ENCODE results near the gene DCST2.

Gene DCST2

DNA sequence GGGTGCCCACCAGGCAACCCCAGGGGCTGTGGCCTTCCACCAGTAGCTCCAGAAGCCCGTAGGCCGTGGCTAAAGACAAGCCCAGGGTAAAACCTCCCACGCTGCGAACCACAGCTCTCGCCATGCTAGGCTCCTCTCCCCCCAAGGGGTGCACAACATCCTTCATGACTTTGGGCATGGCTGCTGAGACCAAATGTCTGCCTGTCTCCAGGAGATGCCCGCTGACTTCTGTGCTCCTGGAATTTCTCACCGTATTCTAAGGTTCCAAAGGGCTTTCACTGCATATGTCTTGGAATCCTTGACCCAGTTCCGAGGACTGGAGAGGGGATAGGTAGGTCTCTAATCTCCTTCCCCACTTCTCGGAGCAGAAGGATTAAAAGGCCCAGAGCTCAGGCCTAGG, at the start of gene DCST2, which contains the start of gene DCST1:
Gene DCST2 (minus strand): TSS at position 258 of the 400 bp plus-strand sequence. CDS start 80 bp downstream, at position 178.
Gene DCST1 (plus strand): TSS at position 301 of the 400 bp plus-strand sequence. CDS start 213 bp downstream, outside the sequence.
- DNase-seq, result no peak

DNA sequence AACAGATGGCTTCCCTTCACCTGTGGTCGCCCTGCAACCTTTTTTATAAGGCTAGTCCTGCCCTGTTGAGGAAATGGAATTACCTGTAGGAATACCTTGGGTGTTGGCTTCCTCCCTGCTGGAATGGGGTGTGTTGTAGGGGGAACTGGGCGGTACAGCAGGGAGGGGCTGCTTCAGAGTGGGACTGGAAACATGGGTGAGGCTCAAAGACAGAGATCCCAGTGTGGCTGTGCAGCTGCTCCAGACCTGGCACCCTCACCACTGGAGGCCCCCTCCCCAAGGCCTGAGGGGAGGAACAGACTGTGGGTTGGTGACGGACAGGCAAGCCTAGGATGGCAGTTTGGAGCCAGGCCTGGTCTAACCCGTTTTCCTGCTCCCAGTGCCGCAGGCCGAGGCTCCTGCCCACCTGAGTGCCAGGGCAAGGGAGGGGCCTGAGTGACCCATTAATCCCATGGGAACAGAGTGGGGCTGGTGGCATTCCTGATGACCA, 49.5 kb upstream of the DCST2 start:
- DNase-seq, result no peak

- DNase-seq, result no peak
Observed at GRCh38 chr1:155082301-155083051, 48.9 kb upstream of the DCST2 start.

DNA sequence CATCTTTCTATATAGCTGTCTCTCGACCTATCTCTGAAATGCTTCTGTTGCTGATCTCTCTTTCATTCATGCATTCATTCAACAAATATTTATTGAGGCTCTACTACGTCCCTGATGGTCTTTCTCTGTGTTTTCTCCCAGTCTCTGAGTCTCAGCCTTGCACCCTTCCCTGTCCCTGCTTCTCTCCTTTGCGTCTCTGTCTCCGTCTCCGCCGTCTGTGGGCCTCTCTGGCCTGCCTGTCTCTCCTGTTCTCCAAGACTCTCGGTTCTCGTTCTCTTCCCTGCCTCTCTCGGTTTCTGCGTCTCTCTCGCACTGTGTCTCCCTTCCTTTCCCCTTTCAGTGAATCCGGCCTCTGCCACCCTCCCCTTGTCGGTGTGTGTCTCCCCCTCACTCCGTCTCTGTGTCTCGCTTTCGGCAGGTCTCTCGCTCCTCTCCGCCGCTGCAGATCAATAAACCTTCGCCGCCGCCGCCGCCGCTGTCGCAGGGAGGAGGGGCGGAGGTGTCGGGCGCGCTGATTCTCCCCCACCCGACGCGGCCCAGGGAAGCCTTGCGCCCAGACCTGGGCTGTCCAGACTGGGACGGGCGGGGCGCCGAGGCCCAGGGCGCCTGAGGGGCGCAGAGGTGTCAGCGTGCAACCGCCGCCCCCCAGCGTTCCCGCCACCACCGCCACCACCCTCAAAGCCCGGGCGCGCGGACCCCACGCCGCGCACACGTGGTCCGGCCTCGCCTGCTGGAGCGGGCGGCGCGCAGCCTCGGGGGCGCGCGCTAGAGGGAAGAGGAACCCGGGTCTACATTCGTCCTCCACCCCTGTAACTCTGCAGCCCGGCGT, 48.1 kb upstream of the DCST2 start:
- DNase-seq, result no peak

DNA sequence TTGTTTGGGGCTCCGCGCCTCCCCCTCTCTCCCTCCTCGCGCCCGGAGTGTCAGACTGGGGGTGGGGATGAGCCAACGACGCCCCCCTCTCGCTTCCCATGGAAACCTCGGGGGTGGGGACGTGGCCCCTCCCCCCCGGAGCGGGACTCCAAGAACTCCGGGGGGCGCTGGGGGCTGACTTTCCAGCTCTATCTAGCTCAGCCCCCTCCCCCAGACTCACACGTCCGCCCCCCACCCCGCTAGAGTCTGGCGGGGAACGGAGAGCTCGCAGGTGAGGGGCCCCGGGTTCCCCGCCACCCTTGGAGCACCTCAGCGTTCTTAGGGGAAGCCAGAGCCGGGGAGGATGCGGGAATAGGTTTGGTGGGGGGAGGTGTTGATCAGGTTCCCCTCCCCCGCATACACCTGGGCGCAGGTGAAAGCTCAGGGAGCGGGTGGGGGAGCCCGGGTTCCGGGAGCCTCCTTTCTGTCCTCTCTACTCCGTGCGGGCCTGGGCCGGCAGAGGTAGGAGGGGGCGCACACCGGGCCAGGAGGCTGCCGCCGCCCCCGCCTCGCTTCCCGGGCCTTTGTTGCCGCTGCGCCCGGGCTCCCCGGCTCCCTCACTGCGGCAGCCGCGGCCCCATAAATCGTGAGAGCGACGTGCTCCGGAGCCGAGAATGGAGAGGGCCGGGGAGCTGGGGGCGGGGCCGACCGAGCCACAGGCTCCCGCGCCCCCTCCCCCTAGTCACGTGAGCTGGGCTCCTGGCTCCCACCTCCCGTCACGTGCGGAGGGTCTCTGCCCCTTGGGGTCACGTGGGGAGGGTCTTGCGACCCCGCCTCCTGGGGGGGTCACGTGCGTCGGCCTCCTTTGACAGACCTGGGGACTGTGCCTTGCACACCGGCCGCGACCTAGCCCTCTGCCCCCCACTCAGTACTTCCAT, 47.0 kb upstream of the DCST2 start:
- DNase-seq, result peak; percentile 26

GRCh38 chr1:155079487-155080311, 46.1 kb upstream of the DCST2 start:
- no peak for DNase-seq

GRCh38 chr1:155079210-155079486, 45.6 kb upstream of the DCST2 start:
- DNase-seq, result no peak

DNA sequence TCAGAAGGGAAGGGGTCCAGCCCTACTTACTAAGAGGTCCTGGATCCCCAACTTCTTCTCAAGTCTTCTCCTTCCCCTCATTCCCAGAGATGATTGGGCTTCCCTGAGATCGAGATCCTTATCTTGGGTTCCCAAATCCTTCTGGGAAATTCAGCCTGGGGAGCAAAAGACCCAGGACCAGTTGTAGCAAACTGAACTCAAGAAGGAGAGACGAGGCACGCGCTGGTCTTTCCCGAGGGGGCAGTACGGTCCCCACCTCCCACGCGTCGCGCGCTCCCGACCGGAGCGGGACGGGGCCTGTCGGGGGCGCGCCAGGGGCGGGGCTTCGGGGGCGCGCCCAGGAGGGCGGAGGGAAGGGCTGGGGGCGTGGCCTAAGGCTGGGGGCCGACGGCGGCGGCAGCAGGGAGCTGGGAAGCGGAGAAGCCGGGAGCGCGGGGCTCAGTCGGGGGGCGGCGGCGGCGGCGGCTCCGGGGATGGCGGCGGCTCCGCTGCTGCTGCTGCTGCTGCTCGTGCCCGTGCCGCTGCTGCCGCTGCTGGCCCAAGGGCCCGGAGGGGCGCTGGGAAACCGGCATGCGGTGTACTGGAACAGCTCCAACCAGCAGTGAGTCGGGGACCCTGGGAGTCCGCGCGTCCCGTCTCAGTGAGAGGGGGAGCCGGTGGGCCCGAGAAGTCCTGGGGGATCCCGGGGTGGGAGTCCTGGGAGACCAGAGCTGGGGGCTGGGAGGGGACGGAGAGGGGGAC, 45.1 kb upstream of the DCST2 start, which contains the start of gene EFNA3:
Gene EFNA3 (plus strand): TSS at position 369 of the 741 bp plus-strand sequence. CDS start 105 bp downstream, at position 474.
- DNase-seq, result peak; percentile 56

DNA sequence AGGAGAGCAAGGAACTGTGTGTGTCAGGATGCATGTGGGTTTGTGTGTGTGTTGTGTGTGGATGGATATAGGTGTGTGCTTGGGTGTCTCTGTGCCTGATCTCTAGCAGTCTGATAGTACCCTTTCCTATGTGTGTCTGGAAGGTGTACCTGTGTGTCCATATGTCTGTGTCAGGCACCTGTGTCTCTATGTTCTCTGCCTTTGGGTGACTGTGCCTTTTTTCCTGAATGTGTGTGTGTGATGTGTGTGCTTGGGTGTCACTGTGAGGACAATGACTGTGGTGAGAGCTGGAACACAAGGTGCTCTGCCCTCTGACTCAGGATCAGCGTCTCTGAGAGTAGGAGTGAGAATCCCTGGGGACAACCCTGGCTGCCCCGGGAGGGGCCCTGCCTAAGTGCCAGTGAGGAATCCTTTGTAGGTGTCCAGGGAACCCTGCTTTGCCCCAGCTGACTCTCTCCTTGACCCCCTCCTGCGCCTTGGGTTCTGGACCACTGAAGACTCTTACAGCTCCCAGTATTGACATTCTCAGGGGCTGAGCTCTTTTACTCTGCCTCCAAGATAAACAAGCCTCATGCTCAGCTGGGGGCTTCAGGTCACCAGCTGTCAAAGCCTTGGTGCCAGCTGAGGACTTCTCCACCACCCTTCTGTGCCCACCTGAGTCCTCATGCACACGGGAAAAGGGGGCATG, 44.3 kb upstream of the DCST2 start:
- no peak for DNase-seq

- no peak for DNase-seq
Observed at GRCh38 chr1:155077346-155077745, 43.8 kb upstream of the DCST2 start.

GRCh38 chr1:155076371-155076770, 42.8 kb upstream of the DCST2 start:
- DNase-seq, result no peak

DNA sequence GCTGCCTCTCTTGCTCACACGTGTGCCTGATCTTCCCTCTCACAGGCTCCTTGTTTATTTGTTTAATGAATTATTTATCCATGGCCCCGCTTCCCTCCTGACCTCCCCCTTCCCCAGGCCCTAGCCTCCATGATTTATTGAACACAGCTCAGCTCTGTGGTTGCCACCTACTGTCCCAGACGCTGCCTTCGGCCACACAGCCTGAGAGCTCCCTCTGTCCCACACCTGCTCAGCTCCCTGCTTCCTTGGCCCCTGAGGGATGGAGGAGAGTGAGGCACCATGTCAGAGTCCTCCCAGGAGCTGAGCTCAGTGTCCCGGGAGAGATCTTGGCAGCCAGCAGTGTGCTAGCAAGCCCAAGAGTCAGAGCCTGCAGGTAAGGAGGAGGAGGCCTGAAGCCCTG, 42.0 kb upstream of the DCST2 start:
- no peak for DNase-seq

DNA sequence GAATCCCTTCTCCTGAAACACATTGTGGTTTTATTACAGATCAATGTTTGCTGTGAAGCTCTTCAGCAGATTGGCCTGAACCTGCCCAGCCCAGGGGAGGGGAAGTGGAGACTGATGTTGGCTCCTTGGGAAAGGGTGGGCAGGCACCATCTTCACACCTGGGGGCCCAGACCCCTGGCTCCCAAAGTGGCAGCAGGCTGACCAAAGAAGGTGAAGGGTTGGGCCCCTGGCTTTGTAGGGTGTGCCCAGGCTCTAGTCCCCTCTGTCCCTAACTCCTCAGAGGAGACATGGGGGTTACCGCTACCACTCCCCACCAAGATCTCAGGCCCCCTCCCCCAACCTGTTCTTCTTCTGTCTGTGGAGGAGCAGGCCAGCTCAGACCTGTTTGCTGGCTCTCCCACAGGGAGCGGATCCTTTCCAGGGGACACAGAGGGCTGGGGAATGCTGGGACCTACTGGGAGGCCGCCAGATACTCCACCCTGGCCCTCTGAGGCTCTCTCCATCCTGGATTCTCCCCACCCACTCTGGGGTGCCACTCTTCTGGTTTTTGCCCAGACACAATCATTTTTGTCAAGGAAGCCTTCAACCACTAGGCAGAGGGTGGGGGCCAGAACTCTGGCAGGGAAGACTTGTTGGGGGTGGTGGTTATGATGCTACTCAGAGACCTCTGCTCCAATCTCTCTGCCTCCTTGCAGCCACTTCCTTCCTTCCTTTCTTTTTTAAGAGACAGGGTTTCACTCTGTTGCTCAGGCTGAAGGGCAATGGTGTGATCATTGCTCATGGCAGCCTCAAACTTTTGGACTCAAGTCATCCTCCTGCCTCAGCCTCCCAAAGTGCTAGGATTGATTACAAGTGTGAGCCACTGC, 40.0 kb upstream of the DCST2 start:
- DNase-seq, result no peak

DNA sequence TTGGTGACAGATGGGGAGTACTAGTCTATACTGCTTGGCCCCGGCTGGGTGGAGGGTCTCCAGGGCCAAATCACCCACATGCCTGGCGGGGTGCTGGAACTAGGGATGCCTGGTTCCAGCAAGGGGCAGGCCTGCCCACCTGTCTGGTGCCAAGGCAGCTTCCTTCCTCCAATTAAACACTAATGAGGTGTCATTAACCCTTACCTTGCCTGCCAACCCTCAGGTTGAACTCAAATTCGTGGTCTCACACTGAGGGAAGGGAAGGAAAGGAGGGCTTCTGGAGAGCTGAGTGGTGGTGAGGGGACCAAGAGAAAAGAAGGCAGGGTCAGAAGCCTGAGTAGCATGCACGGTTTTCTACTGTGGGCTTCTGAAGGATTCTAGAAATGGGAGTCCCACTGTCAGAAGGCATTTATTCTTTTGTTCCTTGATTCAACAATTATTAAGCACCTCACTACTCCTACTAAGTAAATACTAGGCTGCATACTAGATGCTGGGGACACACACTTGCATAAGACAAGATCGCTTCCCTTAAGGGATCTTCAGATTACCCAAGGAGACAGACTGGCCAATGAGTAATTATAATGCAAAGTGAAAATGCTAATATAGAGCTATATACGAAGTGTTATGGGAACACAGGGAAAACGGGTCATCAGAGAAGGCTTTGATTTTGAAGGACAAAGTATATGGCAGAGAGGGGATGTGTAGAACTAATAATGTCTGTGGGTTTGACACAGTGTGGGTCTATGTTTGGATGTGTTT, 39.1 kb upstream of the DCST2 start:
- DNase-seq, result no peak

DNA sequence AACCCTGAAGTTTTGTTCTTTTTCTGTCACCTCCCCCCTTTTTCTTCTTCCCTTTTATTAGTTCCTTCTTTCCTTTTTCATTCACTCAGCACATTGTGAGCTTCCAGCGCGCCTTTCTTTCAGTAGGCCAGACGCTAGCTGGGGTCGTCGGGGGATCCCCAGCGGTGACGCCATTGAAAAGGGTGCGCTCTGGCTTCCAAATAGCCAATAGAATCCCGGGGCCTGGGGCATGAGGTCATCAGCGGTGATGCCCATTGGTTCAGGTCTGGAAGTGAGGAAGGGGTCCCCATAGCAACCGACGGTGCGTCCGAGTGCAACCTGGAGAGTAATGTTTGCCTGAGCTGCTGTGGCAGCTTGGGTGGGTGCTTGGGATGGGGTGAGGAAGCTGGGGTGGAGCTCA, 38.1 kb upstream of the DCST2 start:
- no peak for DNase-seq

DNA sequence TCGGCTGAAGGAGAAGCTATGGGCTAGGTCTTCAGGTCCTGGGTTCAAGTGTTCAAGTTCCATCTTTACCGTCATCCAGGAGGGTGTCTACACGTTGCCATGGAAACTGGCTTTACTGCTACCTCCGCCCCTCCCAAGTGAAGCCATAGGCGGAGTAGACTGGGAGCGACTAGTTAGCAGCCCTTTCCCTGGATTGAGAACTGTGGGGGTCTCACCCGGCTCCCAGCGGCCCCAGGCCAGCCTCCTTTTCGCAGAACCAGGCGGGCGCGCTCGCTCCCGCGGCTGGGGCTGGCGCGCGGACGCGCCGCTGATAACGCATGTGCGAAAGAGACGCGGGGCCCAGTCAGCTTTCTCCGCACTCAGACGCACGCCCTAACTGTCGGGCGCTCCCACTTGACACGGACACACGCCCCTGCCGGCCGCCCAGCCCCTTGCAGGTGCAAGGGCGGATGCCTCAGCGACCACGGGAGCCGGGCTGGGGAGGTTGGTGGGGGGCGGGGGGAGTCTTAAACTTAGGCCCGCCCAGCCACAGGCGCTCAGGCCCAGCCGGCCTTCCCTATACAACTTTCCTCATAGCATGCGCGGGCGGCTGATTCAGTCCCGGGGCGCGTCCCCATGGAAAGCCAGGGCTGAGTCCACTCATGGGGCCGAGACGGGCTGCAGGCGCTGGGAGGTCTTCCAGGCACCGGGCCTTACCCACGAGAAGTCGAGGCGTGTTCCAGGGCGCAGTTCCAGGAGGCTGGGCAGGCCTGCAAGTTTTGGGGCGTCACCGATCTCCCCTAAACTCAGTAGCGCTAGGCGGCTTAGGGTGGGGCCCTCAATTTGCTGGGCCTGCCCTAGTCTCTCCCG, 37.4 kb upstream of the DCST2 start:
- peak; percentile 85 for DNase-seq

- no peak for DNase-seq
Observed at GRCh38 chr1:155070158-155070621, 36.6 kb upstream of the DCST2 start.
